ENCODE measurements around the gene TXNL1. TPM values are rescaled to one million over a fixed set of nuclear protein-coding genes. Genes with fewer than 3 reads are reported as not detected.

The TXNL1 gene
- total and polyA plus RNA-seq, 4 experiments from 2014 or later, result 41.1 to 52.9 (median 41.8) TPM

DNA sequence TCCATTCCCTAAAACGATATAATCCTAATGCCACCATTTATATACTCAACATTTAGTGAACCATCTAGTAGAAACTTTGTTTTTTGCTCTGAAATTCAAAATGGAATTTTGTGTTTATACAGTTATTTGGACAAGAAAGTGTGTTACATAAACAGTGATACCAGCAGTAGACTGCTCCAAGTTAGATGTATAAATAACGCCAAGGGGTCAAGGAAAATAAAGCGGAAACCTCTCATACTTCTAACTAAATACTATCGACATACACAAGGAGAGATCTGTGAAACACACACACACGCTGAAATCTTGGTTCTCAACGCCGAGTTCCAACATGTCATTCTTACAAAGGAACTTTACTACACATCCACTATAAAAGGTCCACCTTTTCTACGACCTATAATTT lies 1.2 kb downstream of the TXNL1 start:
- H3K27ac ChIP-seq (ENCODE audit: low read depth, low read length), result peak overlapping the region; percentile 80
- peaks cover 48% of the 10 kb centered on the region for H3K4me1 ChIP-seq (ENCODE audit: insufficient read depth, low read length)
- no peaks in the 10 kb centered on the region for H3K9me3 Mint-ChIP-seq
- peak in 1 of 5 donors; percentile 9 for DNase-seq
- peak overlapping the region; percentile 95 to 100 (median 99) for H3K4me3 Mint-ChIP-seq
- ChIA-PET CTCF (ENCODE audit: partially characterized antibody) (interaction anchor here (1.0 to 2.2 kb wide), 5 partner anchors 10 to 74 kb away, joined by 3 to 6 read pairs (median 4); no protein-coding TSS in a partner anchor), POLR2A (ENCODE audit: partially characterized antibody) (interaction anchor here (1.3 to 3.0 kb wide), 3 partner anchors 10 to 16 kb away, joined by 6 to 47 read pairs (median 12); partner anchors contain the start of gene WDR7)
- no peaks in the 10 kb centered on the region for H3K9me3 ChIP-seq (ENCODE audit: control insufficient read depth in 1 of 2, low read length in 2 of 2)
- peak overlapping the region; percentile 64 to 93 for H3K4me3 ChIP-seq (ENCODE audit: low read length in 2 of 2)
- peak overlapping the region; percentile 89 to 99 (median 98) for H3K27ac Mint-ChIP-seq
- no peaks in the 10 kb centered on the region for H3K27me3 ChIP-seq (ENCODE audit: insufficient read depth, low read length)
- peaks cover 4 to 32% of the 10 kb centered on the region in 2 donors for H3K36me3 Mint-ChIP-seq
- intact Hi-C loops (cut with micrococcal nuclease), result loop anchor here (5.0 kb wide), 1 partner anchor 70 kb away; no protein-coding TSS in a partner anchor
- no peaks in the 10 kb centered on the region for H3K36me3 ChIP-seq (ENCODE audit: insufficient read depth, low read length)
- H3K27me3 Mint-ChIP-seq, result no peaks in the 10 kb centered on the region
- H3K4me1 Mint-ChIP-seq, result peaks cover 41 to 63% (median 52%) of the 10 kb centered on the region in 4 donors

DNA sequence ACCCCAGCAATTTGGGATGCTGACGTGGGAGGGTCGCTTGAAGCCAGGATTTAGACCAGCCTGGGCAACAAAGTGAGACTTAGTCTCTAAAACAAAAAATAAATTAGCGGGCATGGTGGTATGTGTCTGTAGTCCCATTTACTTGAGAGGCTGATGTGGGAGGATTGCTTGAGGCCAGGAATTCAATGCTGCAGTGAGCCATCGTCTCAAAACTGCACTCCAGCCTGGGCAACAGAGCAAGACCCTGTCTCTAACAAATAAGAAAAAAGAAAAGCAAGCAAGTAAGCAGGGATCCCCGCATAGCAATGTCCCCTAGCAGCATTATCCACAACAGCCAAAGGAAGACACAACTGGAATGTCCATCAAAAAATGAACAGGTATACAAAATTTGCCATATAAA lies 3.4 kb downstream of the TXNL1 start:
- peak overlapping the region in 1 of 7 donors; percentile 38 for H3K27ac Mint-ChIP-seq
- no peak overlapping the region for H3K27ac ChIP-seq (ENCODE audit: low read depth, low read length)
- H3K9me3 Mint-ChIP-seq, result no peaks in the 10 kb centered on the region
- H3K4me1 ChIP-seq (ENCODE audit: insufficient read depth, low read length), result peaks cover 53% of the 10 kb centered on the region
- POLR2A ChIA-PET (ENCODE audit: partially characterized antibody), result no interaction called here
- H3K4me1 Mint-ChIP-seq, result peaks cover 55 to 81% (median 67%) of the 10 kb centered on the region in 4 donors
- H3K27me3 ChIP-seq (ENCODE audit: insufficient read depth, low read length), result no peaks in the 10 kb centered on the region
- no peak for DNase-seq
- H3K4me3 ChIP-seq (ENCODE audit: low read length in 2 of 2), result no peak overlapping the region
- H3K36me3 Mint-ChIP-seq, result peaks cover 11 to 35% of the 10 kb centered on the region in 2 donors
- intact Hi-C loops (cut with micrococcal nuclease), result loop anchor here (5.0 kb wide), 1 partner anchor 72 kb away; no protein-coding TSS in a partner anchor
- H3K9me3 ChIP-seq (ENCODE audit: control insufficient read depth in 1 of 2, low read length in 2 of 2), result no peaks in the 10 kb centered on the region
- peak overlapping the region in 3 of 8 donors; percentile 37 to 51 (median 50) for H3K4me3 Mint-ChIP-seq
- H3K36me3 ChIP-seq (ENCODE audit: insufficient read depth, low read length), result no peaks in the 10 kb centered on the region
- H3K27me3 Mint-ChIP-seq, result no peaks in the 10 kb centered on the region
- CTCF ChIA-PET (ENCODE audit: partially characterized antibody), result no interaction called here

DNA sequence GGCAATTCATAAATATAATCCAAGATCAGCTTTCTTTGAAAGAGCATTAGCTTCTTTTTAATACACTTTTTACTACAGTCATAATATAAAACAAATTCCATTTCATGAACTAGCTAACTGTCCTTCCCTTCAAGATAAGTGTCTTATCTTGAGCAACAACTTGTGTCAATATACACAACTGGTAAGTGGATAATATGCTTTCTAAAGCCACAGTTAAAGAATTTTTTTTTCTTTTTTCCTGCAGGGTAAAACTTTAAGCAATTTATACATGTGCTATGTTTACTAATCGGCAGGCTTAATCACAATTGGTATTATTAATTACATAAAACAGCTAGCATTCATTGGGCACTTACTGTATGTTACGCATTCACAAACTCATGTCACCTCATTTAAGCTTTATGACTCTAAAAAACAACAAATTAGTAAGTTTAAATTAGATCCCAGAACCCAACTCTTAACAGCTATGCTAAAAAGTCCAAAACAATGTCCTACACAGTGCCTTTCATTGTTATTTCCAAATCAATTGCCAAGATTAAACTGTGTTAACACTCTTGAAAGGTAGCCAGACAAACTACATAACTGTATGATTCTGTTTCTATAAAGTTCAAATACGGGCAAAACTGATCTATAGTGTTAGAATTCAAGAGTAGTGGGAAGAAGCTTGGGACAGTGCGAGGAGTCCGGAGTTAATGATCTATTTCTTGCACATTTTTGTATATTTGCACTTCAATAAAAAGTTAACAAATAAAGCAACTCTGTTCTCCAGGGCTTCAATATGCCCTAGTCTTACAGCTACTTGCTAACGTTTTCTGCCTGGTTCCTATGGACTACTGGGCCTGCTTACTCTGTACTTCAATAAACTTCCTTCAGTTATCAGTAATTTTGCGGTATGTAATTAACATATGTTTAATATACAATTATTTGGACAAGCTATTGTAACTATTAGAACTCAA lies 6.0 kb downstream of the TXNL1 start:
- H3K4me1 Mint-ChIP-seq, result peaks cover 61 to 88% (median 75%) of the 10 kb centered on the region in 4 donors
- peaks cover 15 to 20% of the 10 kb centered on the region in 2 donors for H3K36me3 Mint-ChIP-seq
- H3K27me3 Mint-ChIP-seq, result no peaks in the 10 kb centered on the region
- no peaks in the 10 kb centered on the region for H3K9me3 Mint-ChIP-seq
- no peak for DNase-seq
- Histone ChIP-seq H3K4me3 (ENCODE audit: low read length in 2 of 2) (no peak overlapping the region), H3K9me3 (ENCODE audit: control insufficient read depth in 1 of 2, low read length in 2 of 2) (no peaks in the 10 kb centered on the region), H3K4me1 (ENCODE audit: insufficient read depth, low read length) (peaks cover 58% of the 10 kb centered on the region), H3K36me3 (ENCODE audit: insufficient read depth, low read length) (no peaks in the 10 kb centered on the region), H3K27me3 (ENCODE audit: insufficient read depth, low read length) (no peaks in the 10 kb centered on the region), H3K27ac (ENCODE audit: low read depth, low read length) (no peak overlapping the region)
- H3K4me3 Mint-ChIP-seq, result peak overlapping the region in 1 of 8 donors; percentile 61
- H3K27ac Mint-ChIP-seq, result no peak overlapping the region
- ChIA-PET POLR2A (ENCODE audit: partially characterized antibody) (interaction anchor here (0.6 to 0.9 kb wide), 2 partner anchors 14 to 999 kb away, joined by 3 read pairs; no protein-coding TSS in a partner anchor), CTCF (ENCODE audit: partially characterized antibody) (interaction anchor here (1.1 to 1.5 kb wide), 3 partner anchors 19 to 84 kb away, joined by 3 to 6 read pairs (median 3); partner anchors contain the start of gene WDR7)
- intact Hi-C loops (cut with micrococcal nuclease), result no loop called here

DNA sequence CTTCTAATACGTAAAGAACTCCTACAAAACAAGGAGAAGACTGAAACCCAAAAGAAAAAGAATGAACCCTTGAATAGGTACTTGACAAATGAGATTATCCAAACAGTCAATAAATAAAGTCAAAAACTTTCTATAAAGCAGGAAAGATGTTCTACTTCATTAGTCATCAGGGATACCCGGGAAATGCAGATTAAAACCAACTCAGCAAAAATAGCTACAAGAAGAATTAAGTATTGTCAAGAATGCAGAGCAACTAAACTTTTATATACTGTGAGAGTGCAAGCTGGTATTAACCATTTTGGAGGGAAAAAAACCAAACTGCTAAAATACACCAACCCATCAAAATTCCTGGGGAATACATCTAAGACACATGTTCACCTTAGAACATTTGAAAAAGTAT lies 10.4 kb downstream of the TXNL1 start:
- Mint-ChIP-seq H3K4me3 (peak overlapping the region in 1 of 8 donors; percentile 28), H3K4me1 (peaks cover 40 to 75% (median 56%) of the 10 kb centered on the region in 4 donors), H3K27me3 (no peaks in the 10 kb centered on the region), H3K9me3 (no peaks in the 10 kb centered on the region), H3K27ac (peak overlapping the region in 1 of 7 donors; percentile 6), H3K36me3 (peaks cover 26 to 31% of the 10 kb centered on the region in 2 donors)
- peaks cover 4% of the 10 kb centered on the region for H3K36me3 ChIP-seq (ENCODE audit: insufficient read depth, low read length)
- no peak overlapping the region for H3K4me3 ChIP-seq (ENCODE audit: low read length in 2 of 2)
- intact Hi-C loops (cut with micrococcal nuclease), result no loop called here
- ChIA-PET POLR2A (ENCODE audit: partially characterized antibody) (interaction anchor here (0.6 kb wide), 1 partner anchor 10 kb away, joined by 4 read pairs; the partner anchor contains the start of gene TXNL1), CTCF (ENCODE audit: partially characterized antibody) (no interaction called here)
- no peaks in the 10 kb centered on the region for H3K9me3 ChIP-seq (ENCODE audit: control insufficient read depth in 1 of 2, low read length in 2 of 2)
- H3K27ac ChIP-seq (ENCODE audit: low read depth, low read length), result no peak overlapping the region
- peaks cover 29% of the 10 kb centered on the region for H3K4me1 ChIP-seq (ENCODE audit: insufficient read depth, low read length)
- no peaks in the 10 kb centered on the region for H3K27me3 ChIP-seq (ENCODE audit: insufficient read depth, low read length)
- DNase-seq, result no peak

DNA sequence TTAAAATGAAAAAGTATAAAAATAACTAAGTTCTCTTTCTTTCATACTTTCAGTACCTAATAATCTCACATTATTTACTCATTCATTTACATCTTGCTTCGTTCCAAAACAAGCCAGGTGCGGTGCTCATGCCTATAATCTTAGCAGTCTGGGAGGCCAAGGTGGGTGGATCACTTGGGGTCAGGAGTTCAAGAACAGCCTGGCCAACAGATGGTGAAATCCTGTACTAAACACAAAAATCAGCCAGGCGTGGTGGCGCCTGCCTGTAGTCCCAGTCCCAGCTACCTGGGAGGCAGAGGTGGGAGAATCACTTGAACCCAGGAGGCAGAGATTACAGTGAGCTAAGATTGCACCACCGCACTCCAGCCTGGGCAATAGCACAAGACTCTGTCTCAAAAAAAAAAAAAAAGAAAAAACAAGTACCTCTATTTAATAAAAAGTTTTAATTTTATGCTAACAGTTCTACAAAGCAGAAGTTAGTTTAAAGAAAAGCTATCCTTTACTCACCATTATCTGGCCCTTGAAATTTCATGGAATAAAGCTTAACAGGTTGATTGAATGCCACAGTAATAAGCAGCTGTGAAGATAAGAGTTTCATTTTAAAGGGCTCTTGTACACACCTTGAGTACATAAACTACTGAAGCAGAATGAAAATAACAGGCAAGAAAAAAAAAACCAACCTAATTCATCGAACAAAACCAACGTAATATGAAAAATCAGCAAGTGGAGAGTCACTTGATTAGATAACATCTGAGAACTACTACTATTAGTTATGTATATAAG lies 22.5 kb downstream of the TXNL1 start:
- H3K27ac ChIP-seq (ENCODE audit: low read depth, low read length), result no peak overlapping the region
- no peaks in the 10 kb centered on the region for H3K27me3 ChIP-seq (ENCODE audit: insufficient read depth, low read length)
- no peaks in the 10 kb centered on the region for H3K9me3 ChIP-seq (ENCODE audit: control insufficient read depth in 1 of 2, low read length in 2 of 2)
- intact Hi-C loops (cut with micrococcal nuclease), result no loop called here
- no peaks in the 10 kb centered on the region for H3K4me1 ChIP-seq (ENCODE audit: insufficient read depth, low read length)
- Mint-ChIP-seq H3K27me3 (no peaks in the 10 kb centered on the region), H3K9me3 (no peaks in the 10 kb centered on the region), H3K4me1 (peaks cover 0 to 4% (median under 1%) of the 10 kb centered on the region in 4 donors), H3K27ac (no peak overlapping the region), H3K4me3 (no peak overlapping the region), H3K36me3 (peaks cover 60 to 61% of the 10 kb centered on the region in 2 donors)
- peaks cover 23% of the 10 kb centered on the region for H3K36me3 ChIP-seq (ENCODE audit: insufficient read depth, low read length)
- no peak overlapping the region for H3K4me3 ChIP-seq (ENCODE audit: low read length in 2 of 2)
- ChIA-PET POLR2A (ENCODE audit: partially characterized antibody) (no interaction called here), CTCF (ENCODE audit: partially characterized antibody) (interaction anchor here (0.7 kb wide), 1 partner anchor 28 kb away, joined by 4 read pairs; no protein-coding TSS in a partner anchor)
- DNase-seq, result no peak

DNA sequence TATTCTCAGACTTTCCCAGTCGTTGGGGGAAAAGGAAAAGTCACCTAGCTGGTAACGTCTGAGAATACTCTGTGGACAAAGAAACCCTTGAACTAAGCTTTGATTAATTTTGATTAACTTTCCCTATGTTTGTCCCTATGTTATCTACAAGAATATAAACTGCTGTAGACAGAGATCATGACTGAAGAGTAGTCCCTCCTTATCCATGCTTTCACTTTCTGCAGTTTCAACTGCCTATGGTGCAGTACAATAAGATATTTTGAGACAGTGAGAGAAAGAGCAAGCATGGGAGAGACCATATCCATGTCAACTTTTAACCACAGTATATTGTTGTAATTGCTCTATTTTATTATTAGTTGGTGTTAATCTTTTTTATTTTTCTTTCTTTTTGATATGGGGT lies 31.8 kb downstream of the TXNL1 start:
- no peak overlapping the region for H3K4me3 Mint-ChIP-seq
- no peaks in the 10 kb centered on the region for H3K9me3 Mint-ChIP-seq
- peaks cover 13% of the 10 kb centered on the region for H3K36me3 ChIP-seq (ENCODE audit: insufficient read depth, low read length)

More for the DNA sequence above, 31.8 kb downstream of the TXNL1 start:
- H3K4me1 ChIP-seq (ENCODE audit: insufficient read depth, low read length), result no peaks in the 10 kb centered on the region
- DNase-seq, result no peak
- H3K27me3 ChIP-seq (ENCODE audit: insufficient read depth, low read length), result no peaks in the 10 kb centered on the region
- no peak overlapping the region for H3K27ac Mint-ChIP-seq
- H3K36me3 Mint-ChIP-seq, result peaks cover 52 to 62% of the 10 kb centered on the region in 2 donors
- no peaks in the 10 kb centered on the region for H3K27me3 Mint-ChIP-seq
- ChIA-PET POLR2A (ENCODE audit: partially characterized antibody) (no interaction called here), CTCF (ENCODE audit: partially characterized antibody) (no interaction called here)
- H3K4me3 ChIP-seq (ENCODE audit: low read length in 2 of 2), result no peak overlapping the region
- peaks cover 0 to 3% (median 0%) of the 10 kb centered on the region in 4 donors for H3K4me1 Mint-ChIP-seq
- no peaks in the 10 kb centered on the region for H3K9me3 ChIP-seq (ENCODE audit: control insufficient read depth in 1 of 2, low read length in 2 of 2)
- intact Hi-C loops (cut with micrococcal nuclease), result no loop called here
- no peak overlapping the region for H3K27ac ChIP-seq (ENCODE audit: low read depth, low read length)
